Measurements from ENCODE around the gene ASPSCR1.
A peak's percentile ranks its signal among the peaks of the same experiment; 100 is the strongest.

Gene ASPSCR1

DNA sequence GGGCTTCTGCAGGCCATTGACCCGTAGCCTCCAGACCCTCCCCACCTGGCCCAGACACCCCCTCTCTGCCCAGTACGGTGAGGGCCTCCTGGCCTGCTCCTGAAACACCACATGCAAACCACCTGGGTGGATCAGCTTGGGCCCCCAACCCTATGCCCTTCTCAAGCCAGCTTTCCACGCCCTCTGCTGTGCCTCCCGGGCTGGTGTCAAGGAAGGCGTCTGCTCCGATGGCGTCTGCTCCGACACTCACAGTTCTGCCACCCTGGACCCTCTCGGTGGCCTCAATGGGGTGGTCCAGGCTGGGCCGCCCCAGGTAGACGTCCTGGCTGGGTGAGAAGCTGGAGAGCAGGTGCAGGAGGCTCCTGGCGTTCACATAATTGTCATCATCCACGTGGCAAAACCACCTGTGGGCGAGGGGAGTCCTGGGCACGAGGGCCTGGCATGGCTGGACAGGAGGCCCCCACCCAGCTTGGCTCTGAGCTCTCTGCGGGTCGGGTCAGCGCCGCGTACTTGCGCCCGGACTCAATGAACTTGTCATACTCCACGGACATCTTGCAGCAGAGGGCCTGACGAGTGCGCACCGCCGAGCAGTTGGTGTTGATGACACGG, 72.8 kb downstream of the ASPSCR1 start:
- TF ChIP-seq, protein P1, sequence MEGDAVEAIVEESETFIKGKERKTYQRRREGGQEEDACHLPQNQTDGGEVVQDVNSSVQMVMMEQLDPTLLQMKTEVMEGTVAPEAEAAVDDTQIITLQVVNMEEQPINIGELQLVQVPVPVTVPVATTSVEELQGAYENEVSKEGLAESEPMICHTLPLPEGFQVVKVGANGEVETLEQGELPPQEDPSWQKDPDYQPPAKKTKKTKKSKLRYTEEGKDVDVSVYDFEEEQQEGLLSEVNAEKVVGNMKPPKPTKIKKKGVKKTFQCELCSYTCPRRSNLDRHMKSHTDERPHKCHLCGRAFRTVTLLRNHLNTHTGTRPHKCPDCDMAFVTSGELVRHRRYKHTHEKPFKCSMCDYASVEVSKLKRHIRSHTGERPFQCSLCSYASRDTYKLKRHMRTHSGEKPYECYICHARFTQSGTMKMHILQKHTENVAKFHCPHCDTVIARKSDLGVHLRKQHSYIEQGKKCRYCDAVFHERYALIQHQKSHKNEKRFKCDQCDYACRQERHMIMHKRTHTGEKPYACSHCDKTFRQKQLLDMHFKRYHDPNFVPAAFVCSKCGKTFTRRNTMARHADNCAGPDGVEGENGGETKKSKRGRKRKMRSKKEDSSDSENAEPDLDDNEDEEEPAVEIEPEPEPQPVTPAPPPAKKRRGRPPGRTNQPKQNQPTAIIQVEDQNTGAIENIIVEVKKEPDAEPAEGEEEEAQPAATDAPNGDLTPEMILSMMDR (conservative IDR thresholded peaks at IDR 0.05; ENCODE audit: control insufficient read depth, insufficient read depth, low read depth, low read length), result no peak
- no peak for DNase-seq (ENCODE audit: low read depth)
- H3K4me3 ChIP-seq (ENCODE audit: control insufficient read depth, low read depth, low read length), result peak overlapping the region; percentile 50

DNA sequence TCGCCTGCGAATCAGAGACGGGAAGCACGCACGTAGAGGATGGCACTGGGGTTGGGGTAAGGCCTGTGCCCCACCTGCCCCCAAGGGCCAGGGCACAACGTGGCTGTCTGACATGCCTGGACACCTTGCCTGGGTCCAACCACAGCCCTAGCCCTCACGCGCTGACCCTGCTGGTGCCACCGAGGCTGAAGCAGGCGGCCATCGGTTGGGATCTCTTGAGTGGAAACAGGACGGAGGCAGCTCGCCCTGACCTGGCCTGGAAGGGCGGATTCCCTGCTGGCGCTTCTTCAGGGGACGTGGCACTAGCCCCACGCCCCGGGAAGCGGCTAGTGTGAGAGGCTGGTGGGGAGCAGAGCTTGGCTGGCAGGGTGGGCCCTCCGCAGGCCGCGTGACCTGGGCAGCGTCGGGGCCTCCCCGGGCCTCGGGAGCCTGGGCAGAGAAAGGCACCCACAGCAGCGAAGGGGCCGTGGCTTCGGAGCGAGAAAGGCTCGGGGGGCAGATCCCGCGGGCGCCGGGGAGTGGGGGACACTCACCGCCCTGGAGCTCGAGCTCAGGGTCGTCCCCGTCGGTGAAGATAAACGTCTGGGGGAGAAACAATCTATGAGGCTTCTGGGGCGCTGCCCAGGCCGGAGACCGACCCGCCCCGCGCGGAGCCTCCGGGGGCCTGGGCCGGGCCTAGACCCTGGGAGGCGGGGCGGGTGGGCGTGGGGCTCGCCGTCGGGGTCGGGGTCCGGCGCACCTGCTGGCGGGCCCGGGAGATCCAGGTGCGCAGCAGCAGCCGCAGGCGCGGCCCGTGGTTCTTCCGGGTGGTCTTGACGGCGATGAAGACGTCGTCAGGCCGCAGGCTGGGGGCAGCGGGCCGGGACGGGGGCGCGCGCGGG, 73.6 kb downstream of the ASPSCR1 start:
- DNase-seq (ENCODE audit: low read depth), result no peak
- TF ChIP-seq, protein P1 (conservative IDR thresholded peaks at IDR 0.05; ENCODE audit: control insufficient read depth, insufficient read depth, low read depth, low read length), result no peak
- H3K4me3 ChIP-seq (ENCODE audit: control insufficient read depth, low read depth, low read length), result peak overlapping the region; percentile 50

DNA sequence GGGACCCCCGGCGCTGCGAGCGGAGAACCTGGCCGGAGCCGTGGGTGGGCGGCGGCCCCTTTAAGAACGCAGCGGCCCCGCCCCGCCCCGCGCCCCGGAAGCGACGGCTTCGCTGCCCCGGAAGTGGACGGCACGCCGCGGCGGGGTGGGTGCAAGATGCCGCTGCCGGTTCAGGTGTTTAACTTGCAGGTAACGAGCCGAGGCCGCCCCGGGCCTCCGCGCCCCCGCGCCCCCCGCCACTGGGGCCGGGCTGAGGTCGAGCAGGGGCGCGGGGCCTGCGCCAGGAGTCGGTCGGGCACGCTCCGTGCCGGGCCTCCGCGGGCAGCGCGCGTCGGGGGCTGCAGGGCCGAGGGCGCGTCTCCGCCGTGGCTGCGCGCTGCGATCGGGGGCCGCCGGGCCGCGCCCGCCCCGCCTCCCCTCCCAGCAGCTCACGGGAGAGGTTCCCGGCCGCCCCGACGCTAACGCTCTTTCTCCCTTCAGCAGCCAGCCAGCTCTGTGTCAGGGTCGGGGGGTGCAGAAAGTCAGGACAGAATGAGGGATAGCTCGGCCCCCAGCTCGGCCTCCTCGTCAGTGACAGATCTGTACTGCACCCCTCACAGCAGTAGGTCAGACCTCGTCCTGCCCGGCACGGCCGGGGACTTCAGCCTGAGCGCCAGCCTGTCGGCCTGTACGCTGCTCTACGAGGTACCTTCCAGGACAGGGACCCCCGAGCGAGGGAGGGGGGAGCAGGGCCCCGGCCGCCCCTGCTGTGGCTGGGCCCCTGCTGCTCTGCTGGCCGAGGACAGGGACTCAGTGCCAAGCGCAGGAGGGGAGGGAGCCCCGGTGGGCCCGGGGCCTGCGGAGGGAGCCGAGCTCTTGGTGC, 74.6 kb downstream of the ASPSCR1 start, which contains the start of the genes GPS1 and RFNG:
TSS of gene GPS1 (plus strand) at position 123 of the 862 bp plus-strand sequence. CDS start at position 157, 34 bp downstream.
TSS of gene RFNG (minus strand) at position 36 of the 862 bp plus-strand sequence. CDS start 45 bp downstream, outside the sequence.
- TF ChIP-seq, protein P1 (conservative IDR thresholded peaks at IDR 0.05; ENCODE audit: control insufficient read depth, insufficient read depth, low read depth, low read length), result no peak
- no peak for DNase-seq (ENCODE audit: low read depth)
- H3K4me3 ChIP-seq (ENCODE audit: control insufficient read depth, low read depth, low read length), result peak within 1 kb of the TSS; percentile 70

GRCh38 chr17:82052638-82053059, 75.2 kb downstream of the ASPSCR1 start:
- no peak for DNase-seq (ENCODE audit: low read depth)
- TF ChIP-seq, protein P1 (conservative IDR thresholded peaks at IDR 0.05; ENCODE audit: control insufficient read depth, insufficient read depth, low read depth, low read length), result no peak
- H3K4me3 ChIP-seq (ENCODE audit: control insufficient read depth, low read depth, low read length), result peak overlapping the region; percentile 70

DNA sequence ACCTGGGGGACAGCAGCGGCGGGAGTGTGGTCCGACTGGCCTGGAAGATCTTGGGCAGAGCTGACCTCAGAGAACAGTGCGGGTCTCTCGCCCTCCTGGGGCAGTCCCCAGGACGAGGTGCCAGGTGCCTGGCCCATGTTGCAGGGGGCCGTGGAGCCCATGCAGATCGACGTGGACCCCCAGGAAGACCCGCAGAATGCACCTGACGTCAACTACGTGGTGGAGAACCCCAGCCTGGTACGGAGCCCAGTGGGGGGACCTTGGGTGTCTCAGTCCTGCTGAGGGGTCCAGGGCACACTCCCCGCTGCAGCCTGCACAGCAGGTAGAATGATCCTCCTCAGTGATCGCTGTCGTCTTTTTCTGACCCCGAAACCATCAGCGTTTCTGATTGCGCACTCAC, 75.7 kb downstream of the ASPSCR1 start:
- DNase-seq (ENCODE audit: low read depth), result no peak
- TF ChIP-seq, protein P1 (conservative IDR thresholded peaks at IDR 0.05; ENCODE audit: control insufficient read depth, insufficient read depth, low read depth, low read length), result no peak
- H3K4me3 ChIP-seq (ENCODE audit: control insufficient read depth, low read depth, low read length), result peak overlapping the region; percentile 70
